Suprapubic skin (tissue), 4 donors: ENCODE measurements around the gene AP2B1.

ENCODE experiments used
- POLR2A ChIP-seq, 2 donors: fragments of 450-650 bp; IDR thresholded peaks; one replicate each; pipeline ENCODE4 v1.6.1; 2017; ENCODE audit warnings: antibody characterized with exemption in 2 of 2, mild to moderate bottlenecking in 2 of 2, moderate library complexity in 2 of 2
- POLR2AphosphoS5 ChIP-seq, 3 donors: sonication (generic); formaldehyde crosslinking; IDR thresholded peaks; one replicate each; pipeline ENCODE4 v1.6.1; 2017; ENCODE audit warnings: antibody characterized with exemption in 3 of 3
- TF ChIP-seq, protein P1 (sequence below), 2 donors: fragments of 200-600 bp in 1 of 2; fragments of 450-650 bp in 1 of 2; sonication (generic) in 1 of 2; IDR thresholded peaks; one replicate each; pipeline ENCODE4 v1.5.1; 2016 to 2019; ENCODE audit warnings: antibody characterized with exemption in 2 of 2, mild to moderate bottlenecking in 1 of 2, moderate library complexity in 1 of 2

GRCh38 chr17:35596072-35596471 is 8.9 kb downstream of the AP2B1 start:
- TF ChIP-seq, protein P1, sequence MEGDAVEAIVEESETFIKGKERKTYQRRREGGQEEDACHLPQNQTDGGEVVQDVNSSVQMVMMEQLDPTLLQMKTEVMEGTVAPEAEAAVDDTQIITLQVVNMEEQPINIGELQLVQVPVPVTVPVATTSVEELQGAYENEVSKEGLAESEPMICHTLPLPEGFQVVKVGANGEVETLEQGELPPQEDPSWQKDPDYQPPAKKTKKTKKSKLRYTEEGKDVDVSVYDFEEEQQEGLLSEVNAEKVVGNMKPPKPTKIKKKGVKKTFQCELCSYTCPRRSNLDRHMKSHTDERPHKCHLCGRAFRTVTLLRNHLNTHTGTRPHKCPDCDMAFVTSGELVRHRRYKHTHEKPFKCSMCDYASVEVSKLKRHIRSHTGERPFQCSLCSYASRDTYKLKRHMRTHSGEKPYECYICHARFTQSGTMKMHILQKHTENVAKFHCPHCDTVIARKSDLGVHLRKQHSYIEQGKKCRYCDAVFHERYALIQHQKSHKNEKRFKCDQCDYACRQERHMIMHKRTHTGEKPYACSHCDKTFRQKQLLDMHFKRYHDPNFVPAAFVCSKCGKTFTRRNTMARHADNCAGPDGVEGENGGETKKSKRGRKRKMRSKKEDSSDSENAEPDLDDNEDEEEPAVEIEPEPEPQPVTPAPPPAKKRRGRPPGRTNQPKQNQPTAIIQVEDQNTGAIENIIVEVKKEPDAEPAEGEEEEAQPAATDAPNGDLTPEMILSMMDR (IDR thresholded peaks at IDR 0.05): no peak
- TF ChIP-seq POLR2A (IDR thresholded peaks at IDR 0.05) (no peak), POLR2AphosphoS5 (IDR thresholded peaks at IDR 0.05) (no peak)
